ENCODE results near the gene ADM2. TPM values are rescaled to one million over a fixed set of nuclear protein-coding genes. Genes with fewer than 3 reads are reported as not detected.
A peak's percentile ranks its signal among the peaks of the same experiment; 100 is the strongest.

Gene ADM2
- total and polyA plus RNA-seq, 2 of the 13 experiments (the other 11 are each of a cell fraction or from before 2014, with no cell fraction given), result 1.2 to 3.0 TPM

DNA sequence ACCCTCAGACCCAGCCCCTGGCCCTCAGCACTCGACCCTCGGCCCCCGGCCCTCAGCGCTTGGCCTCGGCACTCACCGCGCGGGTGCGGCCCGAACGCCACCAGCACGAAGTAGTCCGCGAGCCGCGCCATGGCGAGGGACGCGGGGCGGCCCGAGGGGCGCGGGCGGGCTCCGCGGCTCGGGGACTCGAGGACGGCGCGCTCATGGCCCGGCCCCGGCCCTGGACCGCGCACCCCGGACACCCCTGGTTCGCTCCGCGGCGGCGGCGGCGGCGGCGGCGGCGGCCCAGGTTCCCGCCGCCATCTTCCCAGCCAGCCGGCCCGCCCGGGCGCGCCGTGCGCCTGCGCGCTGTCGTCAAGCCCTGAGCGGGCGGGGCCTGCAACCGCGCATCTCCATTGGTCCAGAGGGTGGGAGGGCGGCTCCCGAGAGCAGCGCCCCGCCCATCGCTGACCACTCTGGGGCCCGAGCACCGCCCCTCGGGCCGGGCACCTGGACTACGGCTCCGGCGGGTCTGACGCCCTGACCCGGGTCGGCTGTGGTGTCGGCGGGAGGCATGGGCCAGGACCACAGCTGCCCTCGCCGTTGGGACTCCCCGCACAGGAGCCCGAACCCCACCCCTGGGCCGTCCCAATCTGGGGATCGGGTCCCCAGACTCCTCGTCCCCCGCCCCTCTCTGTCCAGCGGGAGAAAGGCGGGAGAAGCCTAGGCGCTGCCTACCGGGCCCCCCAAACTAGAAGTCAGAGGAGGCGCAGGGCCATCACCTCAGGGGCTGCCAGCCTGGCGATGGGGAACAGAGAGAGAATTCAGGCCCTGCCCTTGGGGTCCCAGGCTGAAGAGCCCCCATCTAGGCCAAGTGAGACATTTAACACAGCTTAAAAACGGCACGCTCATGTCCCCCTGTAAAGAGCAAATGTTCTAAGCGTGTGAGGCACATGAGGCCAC is 6.4 kb upstream of the ADM2 start, which contains the start of gene SBF1 (continued):
- TF ChIP-seq MEF2D (CRISPR knock-in tag; IDR thresholded peaks at IDR 0.05) (no peak), SMAD1 (CRISPR knock-in tag; IDR thresholded peaks at IDR 0.05; ENCODE audit: borderline replicate concordance, low read depth) (peak; percentile 34; the same call in 1 of the 2 replicates), ZC3H4 (CRISPR knock-in tag; IDR thresholded peaks at IDR 0.05; ENCODE audit: borderline replicate concordance) (no peak), ZNF549 (CRISPR knock-in tag; IDR thresholded peaks at IDR 0.05) (no peak), FOXK2 (IDR thresholded peaks at IDR 0.05) (no peak), IKZF4 (CRISPR knock-in tag; IDR thresholded peaks at IDR 0.05; ENCODE audit: borderline replicate concordance, low read depth, not compliant biosample characterization) (no peak), ATF7-NPFF (CRISPR knock-in tag; IDR thresholded peaks at IDR 0.05; ENCODE audit: low read depth) (no peak), SP2 (CRISPR knock-in tag; IDR thresholded peaks at IDR 0.05) (peak; percentile 61; the same call in 1 of the 2 replicates), HIVEP1 (CRISPR knock-in tag; IDR thresholded peaks at IDR 0.05) (no peak), ZFP36 (IDR thresholded peaks at IDR 0.05; ENCODE audit: borderline replicate concordance, low read depth, low read length, partially characterized antibody) (no peak), HOXA7 (CRISPR knock-in tag; IDR thresholded peaks at IDR 0.05) (no peak), ZNF709 (CRISPR knock-in tag; IDR thresholded peaks at IDR 0.05) (no peak), ZNF772 (CRISPR knock-in tag; IDR thresholded peaks at IDR 0.05) (no peak), LCORL (IDR thresholded peaks at IDR 0.05) (no peak), LCORL (CRISPR knock-in tag; IDR thresholded peaks at IDR 0.05) (peak; percentile 67), RBM22 (optimal IDR thresholded peaks at IDR 0.05; ENCODE audit: low read length) (no peak)
- TF ChIP-seq, protein P1, sequence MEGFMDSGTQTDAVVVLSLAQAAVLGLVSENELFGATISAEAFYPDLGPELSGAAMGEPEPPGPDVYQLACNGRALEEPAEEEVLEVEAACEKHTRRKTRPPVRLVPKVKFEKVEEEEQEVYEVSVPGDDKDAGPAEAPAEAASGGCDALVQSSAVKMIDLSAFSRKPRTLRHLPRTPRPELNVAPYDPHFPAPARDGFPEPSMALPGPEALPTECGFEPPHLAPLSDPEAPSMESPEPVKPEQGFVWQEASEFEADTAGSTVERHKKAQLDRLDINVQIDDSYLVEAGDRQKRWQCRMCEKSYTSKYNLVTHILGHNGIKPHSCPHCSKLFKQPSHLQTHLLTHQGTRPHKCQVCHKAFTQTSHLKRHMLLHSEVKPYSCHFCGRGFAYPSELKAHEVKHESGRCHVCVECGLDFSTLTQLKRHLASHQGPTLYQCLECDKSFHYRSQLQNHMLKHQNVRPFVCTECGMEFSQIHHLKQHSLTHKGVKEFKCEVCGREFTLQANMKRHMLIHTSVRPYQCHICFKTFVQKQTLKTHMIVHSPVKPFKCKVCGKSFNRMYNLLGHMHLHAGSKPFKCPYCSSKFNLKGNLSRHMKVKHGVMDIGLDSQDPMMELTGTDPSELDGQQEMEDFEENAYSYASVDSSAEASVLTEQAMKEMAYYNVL (CRISPR knock-in tag; IDR thresholded peaks at IDR 0.05; ENCODE audit: borderline replicate concordance), result no peak
- TF ChIP-seq, protein P2, sequence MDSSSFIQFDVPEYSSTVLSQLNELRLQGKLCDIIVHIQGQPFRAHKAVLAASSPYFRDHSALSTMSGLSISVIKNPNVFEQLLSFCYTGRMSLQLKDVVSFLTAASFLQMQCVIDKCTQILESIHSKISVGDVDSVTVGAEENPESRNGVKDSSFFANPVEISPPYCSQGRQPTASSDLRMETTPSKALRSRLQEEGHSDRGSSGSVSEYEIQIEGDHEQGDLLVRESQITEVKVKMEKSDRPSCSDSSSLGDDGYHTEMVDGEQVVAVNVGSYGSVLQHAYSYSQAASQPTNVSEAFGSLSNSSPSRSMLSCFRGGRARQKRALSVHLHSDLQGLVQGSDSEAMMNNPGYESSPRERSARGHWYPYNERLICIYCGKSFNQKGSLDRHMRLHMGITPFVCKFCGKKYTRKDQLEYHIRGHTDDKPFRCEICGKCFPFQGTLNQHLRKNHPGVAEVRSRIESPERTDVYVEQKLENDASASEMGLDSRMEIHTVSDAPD (CRISPR knock-in tag; IDR thresholded peaks at IDR 0.05), result no peak
- TF ChIP-seq, protein P3, sequence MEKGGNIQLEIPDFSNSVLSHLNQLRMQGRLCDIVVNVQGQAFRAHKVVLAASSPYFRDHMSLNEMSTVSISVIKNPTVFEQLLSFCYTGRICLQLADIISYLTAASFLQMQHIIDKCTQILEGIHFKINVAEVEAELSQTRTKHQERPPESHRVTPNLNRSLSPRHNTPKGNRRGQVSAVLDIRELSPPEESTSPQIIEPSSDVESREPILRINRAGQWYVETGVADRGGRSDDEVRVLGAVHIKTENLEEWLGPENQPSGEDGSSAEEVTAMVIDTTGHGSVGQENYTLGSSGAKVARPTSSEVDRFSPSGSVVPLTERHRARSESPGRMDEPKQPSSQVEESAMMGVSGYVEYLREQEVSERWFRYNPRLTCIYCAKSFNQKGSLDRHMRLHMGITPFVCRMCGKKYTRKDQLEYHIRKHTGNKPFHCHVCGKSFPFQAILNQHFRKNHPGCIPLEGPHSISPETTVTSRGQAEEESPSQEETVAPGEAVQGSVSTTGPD (CRISPR knock-in tag; IDR thresholded peaks at IDR 0.05), result no peak
- TF ChIP-seq, protein P4, sequence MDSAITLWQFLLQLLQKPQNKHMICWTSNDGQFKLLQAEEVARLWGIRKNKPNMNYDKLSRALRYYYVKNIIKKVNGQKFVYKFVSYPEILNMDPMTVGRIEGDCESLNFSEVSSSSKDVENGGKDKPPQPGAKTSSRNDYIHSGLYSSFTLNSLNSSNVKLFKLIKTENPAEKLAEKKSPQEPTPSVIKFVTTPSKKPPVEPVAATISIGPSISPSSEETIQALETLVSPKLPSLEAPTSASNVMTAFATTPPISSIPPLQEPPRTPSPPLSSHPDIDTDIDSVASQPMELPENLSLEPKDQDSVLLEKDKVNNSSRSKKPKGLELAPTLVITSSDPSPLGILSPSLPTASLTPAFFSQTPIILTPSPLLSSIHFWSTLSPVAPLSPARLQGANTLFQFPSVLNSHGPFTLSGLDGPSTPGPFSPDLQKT (CRISPR knock-in tag; IDR thresholded peaks at IDR 0.05; ENCODE audit: borderline replicate concordance), result no peak
- TF ChIP-seq, protein P5, sequence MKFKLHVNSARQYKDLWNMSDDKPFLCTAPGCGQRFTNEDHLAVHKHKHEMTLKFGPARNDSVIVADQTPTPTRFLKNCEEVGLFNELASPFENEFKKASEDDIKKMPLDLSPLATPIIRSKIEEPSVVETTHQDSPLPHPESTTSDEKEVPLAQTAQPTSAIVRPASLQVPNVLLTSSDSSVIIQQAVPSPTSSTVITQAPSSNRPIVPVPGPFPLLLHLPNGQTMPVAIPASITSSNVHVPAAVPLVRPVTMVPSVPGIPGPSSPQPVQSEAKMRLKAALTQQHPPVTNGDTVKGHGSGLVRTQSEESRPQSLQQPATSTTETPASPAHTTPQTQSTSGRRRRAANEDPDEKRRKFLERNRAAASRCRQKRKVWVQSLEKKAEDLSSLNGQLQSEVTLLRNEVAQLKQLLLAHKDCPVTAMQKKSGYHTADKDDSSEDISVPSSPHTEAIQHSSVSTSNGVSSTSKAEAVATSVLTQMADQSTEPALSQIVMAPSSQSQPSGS (CRISPR knock-in tag; IDR thresholded peaks at IDR 0.05), result no peak

All from HepG2 (cell line).